ENCODE measurements around the gene SLC30A1.

The SLC30A1 gene

GRCh38 chr1:211607754-211608473, 29.0 kb upstream of the SLC30A1 start:
- no peak for DNase-seq

- DNase-seq = no peak
These were observed 28.2 kb upstream of the SLC30A1 start for GRCh38 chr1:211606914-211607753.

- peak; percentile 68 for DNase-seq
These were observed 27.5 kb upstream of the SLC30A1 start for GRCh38 chr1:211606332-211606913.

- DNase-seq = no peak
These were observed 26.8 kb upstream of the SLC30A1 start for GRCh38 chr1:211605603-211606331.

GRCh38 chr1:211605034-211605433, 26.1 kb upstream of the SLC30A1 start:
- no peak for DNase-seq

- DNase-seq = no peak
These were observed 25.6 kb upstream of the SLC30A1 start for GRCh38 chr1:211604548-211604947.

GRCh38 chr1:211603713-211604112, 24.8 kb upstream of the SLC30A1 start:
- no peak for DNase-seq

- DNase-seq = no peak
These were observed 24.3 kb upstream of the SLC30A1 start for GRCh38 chr1:211603191-211603701.

- DNase-seq = no peak
These were observed 23.2 kb upstream of the SLC30A1 start for GRCh38 chr1:211601982-211602670.

- DNase-seq = no peak
These were observed 22.2 kb upstream of the SLC30A1 start for GRCh38 chr1:211601159-211601558.

GRCh38 chr1:211599250-211599649, 20.3 kb upstream of the SLC30A1 start:
- no peak for DNase-seq

- no peak for DNase-seq
These were observed 19.6 kb upstream of the SLC30A1 start for GRCh38 chr1:211598514-211598913.

- DNase-seq = no peak
These were observed 17.6 kb upstream of the SLC30A1 start for GRCh38 chr1:211596418-211597181.

GRCh38 chr1:211595419-211595818, 16.5 kb upstream of the SLC30A1 start:
- DNase-seq = no peak

GRCh38 chr1:211591980-211592493, 13.1 kb upstream of the SLC30A1 start:
- no peak for DNase-seq

GRCh38 chr1:211589782-211590721, 11.1 kb upstream of the SLC30A1 start:
- no peak for DNase-seq

GRCh38 chr1:211588711-211589110, 9.8 kb upstream of the SLC30A1 start:
- DNase-seq = no peak

GRCh38 chr1:211587123-211587522, 8.2 kb upstream of the SLC30A1 start:
- no peak for DNase-seq

- DNase-seq = no peak
These were observed 7.6 kb upstream of the SLC30A1 start for GRCh38 chr1:211586538-211586937.
